ENCODE measurements around the gene EIF4G3. TPM values are rescaled to one million over a fixed set of nuclear protein-coding genes. Genes with fewer than 3 reads are reported as not detected.

The EIF4G3 gene
- polyA plus RNA-seq, 1 of the 3 experiments (the other 2 are of a cell fraction), result 32.0 TPM

GRCh38 chr1:20949871-20950590 lies 226.7 kb downstream of the EIF4G3 start:
- no peak overlapping the region for H3K4me3 ChIP-seq (ENCODE audit: low read depth in 2 of 2, low read length in 1 of 2)
- WGBS (ENCODE audit: low lambda C conversion rate), result 98% methylated on average over 9 of the region's 9 CpGs
- no peaks in the 10 kb centered on the region for H3K9me3 ChIP-seq
- no peaks in the 10 kb centered on the region; a peak in 1 of 4 replicates for H3K4me1 ChIP-seq (ENCODE audit: control insufficient read depth in 1 of 2, insufficient read depth in 2 of 2, low read depth in 1 of 2, low read length in 1 of 2)
- DNase-seq, result no peak
- no peak overlapping the region for H3K9ac ChIP-seq
- no peaks in the 10 kb centered on the region for H4K20me1 ChIP-seq (ENCODE audit: insufficient read depth)
- no peak overlapping the region for H2AFZ ChIP-seq (ENCODE audit: low read depth)
- H3K36me3 ChIP-seq (replicated peaks in 1 of 2; ENCODE audit: control insufficient read depth in 1 of 2, insufficient read depth in 2 of 2, low read length in 1 of 2), result peaks cover 17 to 30% of the 10 kb centered on the region in 2 experiments
- H3K27me3 ChIP-seq (ENCODE audit: insufficient read depth), result no peaks in the 10 kb centered on the region
- H3K4me2 ChIP-seq, result no peak overlapping the region
- H3K9me2 ChIP-seq, result no peaks in the 10 kb centered on the region
- H3K27ac ChIP-seq (ENCODE audit: low read depth in 2 of 2, low read length in 1 of 2), result no peak overlapping the region
- TF ChIP-seq RFX5 (IDR thresholded peaks at IDR 0.05; ENCODE audit: low read length) (no peak), NRF1 (IDR thresholded peaks at IDR 0.05; ENCODE audit: low read depth, low read length) (no peak), FOXM1 (IDR thresholded peaks at IDR 0.05; ENCODE audit: low read depth) (no peak), RAD21 (IDR thresholded peaks at IDR 0.05; ENCODE audit: low read length) (no peak), MXI1 (IDR thresholded peaks at IDR 0.05; ENCODE audit: low read depth, low read length) (no peak), POLR2AphosphoS5 (IDR thresholded peaks at IDR 0.05; ENCODE audit: low read depth, low read length) (no peak), FOSL2 (IDR thresholded peaks at IDR 0.05; ENCODE audit: borderline replicate concordance, low read depth) (no peak), YY1 (IDR thresholded peaks at IDR 0.05; ENCODE audit: low read depth) (no peak), RCOR1 (IDR thresholded peaks at IDR 0.05; ENCODE audit: low read length) (no peak)
- ChIA-PET POLR2A (no interaction called here), CTCF (interaction anchor here (1.2 kb wide), 1 partner anchor 245 kb away, joined by 4 read pairs; no protein-coding TSS in a partner anchor)
- H3F3A ChIP-seq (replicated peaks; ENCODE audit: insufficient read depth), result no peaks in the 10 kb centered on the region
- peaks cover 5% of the 10 kb centered on the region; the same call in 1 of the 2 replicates for H3K79me2 ChIP-seq (ENCODE audit: insufficient read depth)

GRCh38 chr1:20948101-20948500 lies 228.6 kb downstream of the EIF4G3 start:
- H3K4me1 ChIP-seq (ENCODE audit: control insufficient read depth in 1 of 2, insufficient read depth in 2 of 2, low read depth in 1 of 2, low read length in 1 of 2), result no peaks in the 10 kb centered on the region; a peak in 1 of 4 replicates
- no peaks in the 10 kb centered on the region for H3K27me3 ChIP-seq (ENCODE audit: insufficient read depth)
- no peak overlapping the region for H3K27ac ChIP-seq (ENCODE audit: low read depth in 2 of 2, low read length in 1 of 2)
- TF ChIP-seq USF1 (IDR thresholded peaks at IDR 0.05; ENCODE audit: borderline replicate concordance, low read depth) (no peak), FOXM1 (IDR thresholded peaks at IDR 0.05; ENCODE audit: low read depth) (no peak), POLR2AphosphoS5 (IDR thresholded peaks at IDR 0.05; ENCODE audit: low read depth, low read length) (no peak), RFX5 (IDR thresholded peaks at IDR 0.05; ENCODE audit: low read length) (no peak)
- 94% methylated on average over 6 of the region's 6 CpGs for WGBS (ENCODE audit: low lambda C conversion rate)
- H4K20me1 ChIP-seq (ENCODE audit: insufficient read depth), result no peaks in the 10 kb centered on the region
- H3K4me2 ChIP-seq, result no peak overlapping the region
- ChIA-PET POLR2A (no interaction called here), CTCF (no interaction called here)
- no peak for DNase-seq
- H2AFZ ChIP-seq (ENCODE audit: low read depth), result no peak overlapping the region
- no peaks in the 10 kb centered on the region for H3K9me2 ChIP-seq
- H3K9ac ChIP-seq, result no peak overlapping the region
- H3K79me2 ChIP-seq (ENCODE audit: insufficient read depth), result peaks cover 5% of the 10 kb centered on the region
- H3K36me3 ChIP-seq (replicated peaks in 1 of 2; ENCODE audit: control insufficient read depth in 1 of 2, insufficient read depth in 2 of 2, low read length in 1 of 2), result peaks cover 17 to 30% of the 10 kb centered on the region in 2 experiments
- H3K4me3 ChIP-seq (ENCODE audit: low read depth in 2 of 2, low read length in 1 of 2), result no peak overlapping the region
- no peaks in the 10 kb centered on the region for H3F3A ChIP-seq (replicated peaks; ENCODE audit: insufficient read depth)
- H3K9me3 ChIP-seq, result no peaks in the 10 kb centered on the region

- no peaks in the 10 kb centered on the region for H4K20me1 ChIP-seq (ENCODE audit: insufficient read depth)
- POLR2A ChIA-PET, result no interaction called here
- H3K4me1 ChIP-seq (ENCODE audit: control insufficient read depth in 1 of 2, insufficient read depth in 2 of 2, low read depth in 1 of 2, low read length in 1 of 2), result no peaks in the 10 kb centered on the region; a peak in 1 of 4 replicates
- H3K4me3 ChIP-seq (ENCODE audit: low read depth in 2 of 2, low read length in 1 of 2), result no peak overlapping the region
- no peaks in the 10 kb centered on the region for H3K27me3 ChIP-seq (ENCODE audit: insufficient read depth)
- H3F3A ChIP-seq (replicated peaks; ENCODE audit: insufficient read depth), result no peaks in the 10 kb centered on the region
- no peaks in the 10 kb centered on the region for H3K9me2 ChIP-seq
- CTCF ChIA-PET, result no interaction called here
- H3K79me2 ChIP-seq (ENCODE audit: insufficient read depth), result no peaks in the 10 kb centered on the region; the same call in 1 of the 2 replicates
- H3K4me2 ChIP-seq, result no peak overlapping the region
- no peaks in the 10 kb centered on the region for H3K9me3 ChIP-seq
- H3K36me3 ChIP-seq (replicated peaks in 1 of 2; ENCODE audit: control insufficient read depth in 1 of 2, insufficient read depth in 2 of 2, low read length in 1 of 2), result peaks cover 17 to 30% of the 10 kb centered on the region in 2 experiments
- H3K27ac ChIP-seq (ENCODE audit: low read depth in 2 of 2, low read length in 1 of 2), result no peak overlapping the region
- no peak for DNase-seq
- 95% methylated on average over 2 of the region's 2 CpGs for whole genome bisulfite sequencing (ENCODE audit: low lambda C conversion rate)
- H2AFZ ChIP-seq (ENCODE audit: low read depth), result no peak overlapping the region
- no peak overlapping the region for H3K9ac ChIP-seq
- TF ChIP-seq POLR2AphosphoS5 (IDR thresholded peaks at IDR 0.05; ENCODE audit: low read depth, low read length), result no peak
- no peak for TF ChIP-seq GABPA (IDR thresholded peaks at IDR 0.05; ENCODE audit: low read depth)
- TF ChIP-seq ZBTB33 (IDR thresholded peaks at IDR 0.05; ENCODE audit: borderline replicate concordance, low read depth), result no peak
- TF ChIP-seq TCF12 (IDR thresholded peaks at IDR 0.05), result no peak
- no peak for TF ChIP-seq USF2 (IDR thresholded peaks at IDR 0.05; ENCODE audit: borderline replicate concordance, low read depth, low read length)
- no peak for TF ChIP-seq FOXM1 (IDR thresholded peaks at IDR 0.05; ENCODE audit: low read depth)
- TF ChIP-seq IRF3 (IDR thresholded peaks at IDR 0.05; ENCODE audit: low read depth, low read length), result no peak
- no peak for TF ChIP-seq SIN3A (IDR thresholded peaks at IDR 0.05; ENCODE audit: borderline replicate concordance, low read depth, low read length)
- no peak for TF ChIP-seq GATA2 (CRISPR knock-in tag; IDR thresholded peaks at IDR 0.05)
- no peak for TF ChIP-seq FOSL2 (IDR thresholded peaks at IDR 0.05; ENCODE audit: borderline replicate concordance, low read depth)
Measured at GRCh38 chr1:20947409-20947808, 229.3 kb downstream of the EIF4G3 start.
